HepG2 (cell line): Measurements from ENCODE around the gene PMM2. TPM values are rescaled to one million over a fixed set of nuclear protein-coding genes. Genes with fewer than 3 reads are reported as not detected.
A peak's percentile ranks its signal among the peaks of the same experiment; 100 is the strongest.

Experiments used
- BRCA1 ChIP-seq: sonication (generic); formaldehyde crosslinking; IDR thresholded peaks from 2 replicates; pipeline ENCODE4 v1.4.0; 2020; ENCODE audit warnings: missing genetic modification reagents
- CEBPG ChIP-seq: IDR thresholded peaks from 2 replicates; pipeline ENCODE4 v1.6.1; 2016
- CEBPZ ChIP-seq: IDR thresholded peaks from 2 replicates; pipeline ENCODE4 v1.6.1; 2012; ENCODE audit warnings: low read length, improper control_type of control experiment
- EEA1 ChIP-seq: sonication (generic); formaldehyde crosslinking; IDR thresholded peaks from 2 replicates; pipeline ENCODE4 v1.5.1; 2020; ENCODE audit warnings: mild to moderate bottlenecking, missing genetic modification reagents, borderline replicate concordance
- KLF13 ChIP-seq: sonication (generic); formaldehyde crosslinking; IDR thresholded peaks from 2 replicates; pipeline ENCODE4 v1.4.0; 2020; ENCODE audit warnings: mild to moderate bottlenecking, missing genetic modification reagents
- KLF15 ChIP-seq: sonication (generic); formaldehyde crosslinking; IDR thresholded peaks from 2 replicates; pipeline ENCODE4 v1.8.1; 2023; ENCODE audit warnings: borderline replicate concordance, mild to moderate bottlenecking, inconsistent platforms, missing genetic modification reagents, mixed read lengths
- MTA1 ChIP-seq: sonication (generic); formaldehyde crosslinking; IDR thresholded peaks from 2 replicates; pipeline ENCODE4 v1.4.0; 2020; ENCODE audit warnings: missing genetic modification reagents, mild to moderate bottlenecking, borderline replicate concordance
- MYC ChIP-seq: sonication (generic); formaldehyde crosslinking; IDR thresholded peaks from 2 replicates; pipeline ENCODE4 v1.9.0; 2021; ENCODE audit warnings: missing genetic modification reagents, borderline replicate concordance
- NCOA2 ChIP-seq: sonication (generic); formaldehyde crosslinking; IDR thresholded peaks from 2 replicates; pipeline ENCODE4 v1.8.0; 2022; ENCODE audit warnings: inconsistent platforms
- PAWR ChIP-seq: sonication (generic); formaldehyde crosslinking; IDR thresholded peaks from 2 replicates; pipeline ENCODE4 v1.4.0; 2020; ENCODE audit warnings: missing genetic modification reagents, mild to moderate bottlenecking, borderline replicate concordance
- PRDM4 ChIP-seq: sonication (generic); formaldehyde crosslinking; IDR thresholded peaks from 2 replicates; pipeline ENCODE4 v1.9.0; 2021; ENCODE audit warnings: missing genetic modification reagents, borderline replicate concordance
- PREB ChIP-seq: sonication (generic); formaldehyde crosslinking; IDR thresholded peaks from 2 replicates; pipeline ENCODE4 v1.4.0; 2020; ENCODE audit warnings: missing genetic modification reagents
- RARA ChIP-seq: IDR thresholded peaks from 2 replicates; pipeline ENCODE4 v1.6.1; 2016; ENCODE audit warnings: missing genetic modification reagents, missing compliant biosample characterization
- TGIF2 ChIP-seq: IDR thresholded peaks from 2 replicates; pipeline ENCODE4 v1.6.1; 2016; ENCODE audit warnings: control low read depth, missing compliant biosample characterization
- TRIM24 ChIP-seq: sonication (generic); formaldehyde crosslinking; IDR thresholded peaks from 2 replicates; pipeline ENCODE4 v1.8.0; 2022; ENCODE audit warnings: mild to moderate bottlenecking, missing genetic modification reagents
- ZBTB7A ChIP-seq: sonication (generic); formaldehyde crosslinking; IDR thresholded peaks from 2 replicates; pipeline ENCODE4 v1.8.0; 2022; ENCODE audit warnings: mild to moderate bottlenecking, missing genetic modification reagents
- ZNF138 ChIP-seq: sonication (generic); formaldehyde crosslinking; IDR thresholded peaks from 2 replicates; pipeline ENCODE4 v1.5.0; 2020; ENCODE audit warnings: mild to moderate bottlenecking, low read depth, missing genetic modification reagents
- ZNF263 ChIP-seq: sonication (generic); formaldehyde crosslinking; IDR thresholded peaks from 2 replicates; pipeline ENCODE4 v1.4.0; 2020; ENCODE audit warnings: missing genetic modification reagents
- ZNF280B ChIP-seq: sonication (generic); formaldehyde crosslinking; IDR thresholded peaks from 2 replicates; pipeline ENCODE4 v1.5.0; 2020; ENCODE audit warnings: missing genetic modification reagents, mild to moderate bottlenecking, borderline replicate concordance
- ZNF34 ChIP-seq: sonication (generic); formaldehyde crosslinking; IDR thresholded peaks from 2 replicates; pipeline ENCODE4 v1.4.0; 2020; ENCODE audit warnings: mild to moderate bottlenecking, missing genetic modification reagents, borderline replicate concordance
- ZNF501 ChIP-seq: sonication (generic); formaldehyde crosslinking; IDR thresholded peaks from 2 replicates; pipeline ENCODE4 v1.5.1; 2020; ENCODE audit warnings: mild to moderate bottlenecking, moderate library complexity, missing genetic modification reagents
- ZNF674 ChIP-seq: sonication (generic); formaldehyde crosslinking; IDR thresholded peaks from 2 replicates; pipeline ENCODE4 v1.5.0; 2020; ENCODE audit warnings: low read depth, mild to moderate bottlenecking, missing genetic modification reagents
- polyA plus RNA-seq, 8 experiments: library from polyadenylated mRNA; depleted of rRNA in 3 of 8; stranded (reverse) in 7 of 8; unstranded in 1 of 8; fragments of >200 nt; fragmentation: Illumina TruSeq in 4 of 8; extraction: Trizol in 4 of 8; gene quantifications; 2 replicates each; pipeline versions ENCODE4 v1.2.1 to v1.2.3, GENCODE V29; 2011 to 2016; ENCODE audit warnings: low read depth in 4 of 8, missing spikeins in 1 of 8, mixed read lengths in 1 of 8; ENCODE audit not compliant: insufficient read depth in 1 of 8
- total RNA-seq, 5 experiments: library from RNA; depleted of rRNA; stranded (reverse); fragments of >200 nt; fragmentation: Illumina TruSeq; extraction: Trizol; gene quantifications; 2 replicates each; pipeline ENCODE4 v1.2.3, GENCODE V29; 2016; ENCODE audit warnings: low read depth in 1 of 5

The PMM2 gene
- total and polyA plus RNA-seq, 2 of the 13 experiments (the other 11 are each of a cell fraction or from before 2014, with no cell fraction given), result 52.2 to 93.7 TPM

GRCh38 chr16:8882041-8882617, 84.5 kb downstream of the PMM2 start, which contains the start of gene LITAFD (continued):
- no peak for TF ChIP-seq CEBPZ
- TF ChIP-seq NCOA2 (CRISPR knock-in tag), result no peak
- TF ChIP-seq KLF13, result no peak
- no peak for TF ChIP-seq ZNF674 (CRISPR knock-in tag)
- no peak for TF ChIP-seq EEA1 (CRISPR knock-in tag)
- no peak for TF ChIP-seq CEBPG
- TF ChIP-seq TGIF2, result no peak
- TF ChIP-seq PRDM4 (CRISPR knock-in tag), result no peak
- TF ChIP-seq ZNF138 (CRISPR knock-in tag), result no peak
- TF ChIP-seq TRIM24, result no peak
- peak; percentile 21; the same call in 1 of the 2 replicates for TF ChIP-seq ZNF280B (CRISPR knock-in tag)
- TF ChIP-seq RARA, result no peak
- TF ChIP-seq MTA1 (CRISPR knock-in tag), result no peak
- TF ChIP-seq ZNF34 (CRISPR knock-in tag), result no peak
- no peak for TF ChIP-seq PAWR (CRISPR knock-in tag)
- TF ChIP-seq ZNF501 (CRISPR knock-in tag), result 0 out of 2 replicates have a peak, but pooled peaks have one; percentile 27
- no peak for TF ChIP-seq PREB
- 0 out of 2 replicates have a peak, but pooled peaks have one; percentile 54 for TF ChIP-seq ZBTB7A
- no peak for TF ChIP-seq BRCA1
- no peak for TF ChIP-seq ZNF263
- TF ChIP-seq MYC, result 0 out of 2 replicates have a peak, but pooled peaks have one; percentile 22
- TF ChIP-seq KLF15 (CRISPR knock-in tag), result 0 out of 2 replicates have a peak, but pooled peaks have one; percentile 23
